ENCODE data around the gene CHTF18.
"Not testable (repeated sequence)": the region's sequence is repeated elsewhere in the genome, so short reads cannot be mapped to it uniquely, and the experiment has no call there.

The CHTF18 gene

DNA sequence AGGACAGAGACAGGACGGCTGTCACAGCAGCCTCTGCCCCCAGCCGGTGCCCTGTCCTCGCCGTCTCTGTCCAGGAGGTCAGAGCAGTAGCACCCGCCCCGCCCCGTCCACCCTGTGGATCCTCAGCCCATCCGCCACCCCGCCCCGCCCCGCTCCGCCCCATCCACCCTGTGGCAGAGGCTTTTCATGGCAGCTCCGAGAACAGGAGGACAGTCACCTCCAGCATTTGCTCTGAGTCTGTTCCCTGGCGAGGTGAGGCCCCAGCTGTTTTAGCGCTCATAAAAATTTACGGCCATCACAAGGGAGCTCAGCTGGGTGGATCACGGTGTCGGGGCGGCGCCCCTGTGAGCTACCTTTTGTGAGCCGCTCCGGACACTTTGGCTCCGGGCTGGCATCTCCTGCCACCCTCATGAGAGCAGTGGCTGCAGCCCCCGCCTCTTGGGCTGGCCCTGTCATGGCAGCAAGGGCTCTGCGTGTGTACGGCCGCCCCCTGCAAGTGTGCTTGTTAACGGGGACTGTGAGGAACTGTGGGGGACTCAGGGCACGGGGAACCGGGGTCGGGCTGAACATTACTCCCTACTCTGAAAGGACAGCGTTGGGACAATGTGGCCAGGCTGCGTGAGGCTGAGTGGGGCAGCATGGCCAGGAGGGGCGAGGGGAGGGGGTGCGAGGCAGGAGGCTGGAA, 44.4 kb downstream of the CHTF18 start:
- no peak for DNase-seq

DNA sequence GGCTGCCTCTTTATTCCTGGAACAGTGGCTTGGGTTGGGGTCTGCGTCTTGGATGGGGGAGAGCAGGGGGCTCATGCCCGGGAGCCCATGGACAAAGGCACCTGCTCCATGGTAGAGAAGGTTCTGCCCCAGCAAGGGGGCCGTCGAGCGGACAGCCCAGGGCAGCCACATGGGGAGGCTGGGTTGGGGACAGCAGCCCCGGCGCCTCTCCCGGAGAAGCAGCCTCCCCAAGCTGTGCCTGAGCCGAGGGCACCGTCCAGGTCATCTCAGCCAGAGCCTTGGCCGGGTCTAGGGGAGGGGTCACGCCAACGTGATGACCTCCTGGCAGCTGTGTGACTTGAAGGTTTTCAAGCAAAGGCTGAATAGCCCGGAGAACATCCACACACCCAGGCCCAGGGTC, 45.0 kb downstream of the CHTF18 start:
- DNase-seq = no peak

DNA sequence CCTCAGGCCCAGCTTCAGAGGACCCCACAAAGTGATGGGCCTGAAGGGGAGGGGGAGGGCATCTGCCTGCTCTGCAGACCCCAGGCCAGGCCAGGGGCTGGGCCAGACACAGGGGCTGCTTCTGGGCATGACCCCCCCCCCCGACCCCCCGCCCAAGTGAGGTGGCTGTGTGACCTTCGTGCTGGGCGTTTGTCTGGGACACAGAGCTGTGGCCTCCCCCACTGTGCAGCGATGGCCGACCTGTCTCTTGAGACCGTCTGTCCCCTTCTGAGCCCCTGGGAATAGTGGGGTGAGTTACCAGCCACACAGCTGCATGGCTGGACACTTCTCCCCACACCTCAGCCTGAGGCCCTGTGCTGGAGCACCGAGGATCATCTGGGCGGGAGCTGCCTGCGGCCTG, 47.0 kb downstream of the CHTF18 start:
- no peak for DNase-seq

DNA sequence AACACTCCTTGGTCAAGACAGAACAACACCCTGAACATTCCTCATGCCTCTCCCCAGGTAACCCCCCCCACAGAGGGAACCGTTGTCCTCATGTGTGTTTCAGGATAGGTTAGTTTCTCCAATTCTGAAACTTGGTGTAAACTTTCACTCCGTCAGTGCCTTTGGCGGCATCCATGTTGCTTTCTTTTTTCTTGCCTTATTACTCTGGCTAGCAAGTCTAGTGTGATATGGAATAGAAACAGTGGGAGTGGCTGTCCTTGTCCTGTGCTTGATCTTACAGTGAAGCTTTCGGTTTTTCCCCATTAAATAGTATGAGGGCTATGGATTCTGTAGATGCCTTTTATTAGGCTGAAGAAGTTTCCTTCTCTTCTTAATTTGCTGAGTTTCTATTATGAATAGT, 47.8 kb downstream of the CHTF18 start:
- no peak for DNase-seq

DNA sequence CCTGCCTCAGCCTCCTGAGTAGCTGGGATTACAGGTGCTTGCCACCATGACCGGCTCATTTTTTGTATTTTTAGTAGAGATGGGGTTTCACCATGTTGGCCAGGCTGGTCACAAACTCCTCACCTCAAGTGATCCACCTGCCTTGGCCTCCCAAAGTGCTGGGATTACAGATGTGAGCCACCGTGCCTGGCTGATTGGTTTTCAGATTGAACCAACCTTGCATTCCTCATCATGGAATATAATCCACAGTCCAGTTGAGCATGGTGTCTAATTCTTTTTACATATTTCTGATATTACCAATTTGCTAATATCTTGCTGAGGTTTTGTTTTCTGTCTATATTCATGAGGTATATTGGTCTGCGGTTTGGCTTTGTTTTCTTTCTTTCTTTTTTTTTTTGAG, 48.4 kb downstream of the CHTF18 start:
- not testable (repeated sequence) for DNase-seq

DNA sequence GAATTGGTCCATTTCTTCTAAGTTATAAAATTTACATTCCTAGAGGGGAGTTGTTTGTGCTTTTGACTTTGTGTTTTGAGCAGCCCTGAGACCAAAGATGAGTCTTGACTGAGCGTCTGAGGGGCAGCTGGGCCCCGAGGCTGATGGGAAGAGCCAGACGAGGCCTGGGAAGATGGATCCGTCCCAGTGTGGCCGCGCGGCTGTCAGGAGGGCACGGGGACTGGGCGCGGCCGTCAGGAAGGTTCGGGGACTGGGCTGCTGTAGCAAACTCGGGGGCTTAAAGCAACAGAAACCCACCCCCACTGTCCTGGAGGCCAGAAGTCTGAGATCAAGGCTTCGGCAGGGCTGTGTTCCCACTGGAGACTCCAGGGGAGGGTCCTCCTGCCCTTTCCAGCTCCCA, 50.3 kb downstream of the CHTF18 start:
- DNase-seq = no peak

DNA sequence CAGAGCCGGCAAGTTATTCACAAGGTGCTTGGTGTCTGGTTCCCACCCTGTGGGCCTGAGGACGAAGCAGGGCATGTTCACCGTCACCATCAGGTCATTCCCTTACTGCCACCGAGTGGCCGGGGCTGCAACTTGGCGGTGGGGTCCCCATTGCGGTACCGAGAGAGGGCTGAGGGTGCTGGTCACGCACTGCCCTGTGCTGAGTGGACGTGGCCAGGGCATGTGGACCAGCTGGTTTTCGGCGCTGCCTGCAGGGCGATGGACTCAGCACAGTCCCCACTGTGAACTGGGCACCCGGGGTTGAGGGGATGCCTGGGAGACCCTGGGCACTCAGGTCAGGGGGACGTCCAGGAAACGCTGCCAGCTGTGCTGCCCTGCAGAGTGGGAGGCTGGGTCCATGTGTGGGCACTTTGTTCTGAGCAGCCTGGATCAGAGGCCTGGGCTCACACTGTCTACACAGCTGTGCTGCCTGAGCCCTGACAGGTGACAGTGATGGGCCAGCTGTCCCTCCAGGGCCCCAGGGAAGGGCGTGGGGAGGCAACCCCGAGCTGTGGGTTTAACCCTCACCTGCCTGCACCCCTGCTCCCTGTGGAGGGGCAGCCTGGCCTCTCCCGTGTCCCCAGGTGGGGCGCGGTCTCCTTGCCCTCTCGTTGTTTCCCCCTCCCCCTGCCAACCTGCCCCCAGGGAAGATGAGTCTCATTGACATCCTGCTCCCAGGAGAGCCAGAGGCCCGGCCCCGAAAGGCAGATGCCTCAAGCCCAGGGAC, 51.4 kb downstream of the CHTF18 start:
- no peak for DNase-seq

DNA sequence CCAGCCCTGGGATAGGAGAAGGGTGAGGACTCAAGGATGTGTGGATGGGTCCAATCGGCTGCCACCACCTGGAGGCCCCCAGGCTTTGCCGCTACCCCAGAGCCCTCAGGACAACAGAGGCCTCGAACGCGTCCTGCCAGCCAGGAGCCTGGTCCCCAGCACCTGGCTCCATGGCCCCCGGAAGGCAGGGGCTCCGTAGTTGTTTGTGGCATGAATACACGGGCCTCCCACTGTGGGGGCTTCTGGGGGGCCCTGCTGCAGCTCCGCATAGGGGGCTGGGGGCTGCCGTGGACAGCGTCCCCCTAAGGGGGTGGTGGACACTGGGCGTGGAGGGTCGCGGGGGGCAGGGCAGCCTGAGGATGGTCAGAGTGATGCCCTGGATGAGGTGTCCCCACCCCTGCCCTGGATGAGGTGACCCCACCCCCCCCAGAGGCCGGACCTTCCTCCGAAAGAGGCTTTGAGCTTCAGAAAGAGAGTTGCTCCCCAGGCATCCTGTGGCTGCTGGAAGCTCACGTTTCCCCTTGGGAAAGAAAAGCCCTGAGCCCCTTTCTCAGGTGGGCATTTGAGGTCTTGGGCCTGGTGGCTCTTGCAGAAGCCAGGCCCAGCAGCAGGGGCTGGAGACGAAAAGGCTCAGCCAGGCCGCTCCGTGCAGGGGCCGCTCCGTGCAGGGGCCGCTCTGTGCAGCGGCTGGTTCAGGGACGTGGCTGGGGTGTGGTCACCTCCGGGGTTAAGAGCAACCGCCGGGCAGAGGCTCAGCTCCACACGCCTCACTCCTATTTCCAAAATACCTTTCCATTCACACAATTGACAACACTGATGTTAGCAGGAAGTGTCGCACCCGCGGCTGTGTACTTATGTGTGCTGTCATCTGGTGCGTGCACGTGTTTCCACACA, 52.4 kb downstream of the CHTF18 start:
- no peak for DNase-seq

DNA sequence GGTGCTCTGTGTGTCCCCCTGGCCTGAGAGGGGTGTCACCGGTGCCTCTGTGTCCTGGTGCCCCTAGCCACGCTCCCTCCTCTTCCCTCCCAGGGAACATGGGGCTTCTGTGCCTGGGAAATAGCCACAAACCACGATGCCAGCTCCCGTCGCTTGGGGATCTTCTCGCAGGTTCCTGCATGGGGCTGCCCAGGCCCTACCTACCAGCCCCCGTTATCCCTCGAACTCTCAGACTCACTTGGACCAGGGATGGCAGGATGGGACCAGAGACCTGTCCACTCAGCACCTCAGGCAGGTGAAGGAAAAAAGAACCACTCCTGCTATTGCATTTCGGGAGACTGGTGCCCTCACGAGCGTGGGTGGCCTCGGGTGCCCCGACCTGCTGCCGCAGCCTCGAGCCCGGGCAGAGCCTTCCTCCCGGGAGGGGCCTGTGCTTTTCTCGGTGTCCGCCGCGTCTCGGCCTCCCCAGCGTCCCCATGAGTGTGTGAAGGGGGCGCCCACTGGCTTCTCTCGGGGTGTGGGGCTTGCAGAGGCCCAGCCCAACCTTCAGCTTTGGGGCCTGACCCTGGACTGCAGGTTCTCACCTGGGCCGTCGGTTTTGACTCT, 53.1 kb downstream of the CHTF18 start:
- DNase-seq = no peak

DNA sequence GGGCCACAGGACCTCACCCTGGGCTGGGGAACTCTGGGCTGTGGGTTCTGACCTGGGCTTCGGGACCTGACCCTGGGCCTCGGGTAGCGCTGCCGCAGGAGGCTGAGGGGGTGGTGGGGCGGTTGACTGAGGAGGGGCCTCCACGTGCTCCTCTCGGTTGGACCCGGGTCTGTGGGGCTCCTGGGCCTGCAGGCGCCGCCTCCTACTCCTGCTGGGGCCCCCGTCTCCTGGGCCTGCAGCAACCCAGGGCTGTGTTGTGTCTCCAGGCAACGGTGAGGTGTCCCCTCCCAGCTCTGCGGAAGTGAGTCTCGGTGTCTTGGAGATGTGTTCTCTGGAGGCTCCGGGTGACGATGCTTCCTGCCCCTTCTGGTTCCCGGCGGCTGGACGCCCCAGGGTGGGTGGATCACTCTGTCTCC, 53.6 kb downstream of the CHTF18 start:
- DNase-seq = peak; percentile 28

DNA sequence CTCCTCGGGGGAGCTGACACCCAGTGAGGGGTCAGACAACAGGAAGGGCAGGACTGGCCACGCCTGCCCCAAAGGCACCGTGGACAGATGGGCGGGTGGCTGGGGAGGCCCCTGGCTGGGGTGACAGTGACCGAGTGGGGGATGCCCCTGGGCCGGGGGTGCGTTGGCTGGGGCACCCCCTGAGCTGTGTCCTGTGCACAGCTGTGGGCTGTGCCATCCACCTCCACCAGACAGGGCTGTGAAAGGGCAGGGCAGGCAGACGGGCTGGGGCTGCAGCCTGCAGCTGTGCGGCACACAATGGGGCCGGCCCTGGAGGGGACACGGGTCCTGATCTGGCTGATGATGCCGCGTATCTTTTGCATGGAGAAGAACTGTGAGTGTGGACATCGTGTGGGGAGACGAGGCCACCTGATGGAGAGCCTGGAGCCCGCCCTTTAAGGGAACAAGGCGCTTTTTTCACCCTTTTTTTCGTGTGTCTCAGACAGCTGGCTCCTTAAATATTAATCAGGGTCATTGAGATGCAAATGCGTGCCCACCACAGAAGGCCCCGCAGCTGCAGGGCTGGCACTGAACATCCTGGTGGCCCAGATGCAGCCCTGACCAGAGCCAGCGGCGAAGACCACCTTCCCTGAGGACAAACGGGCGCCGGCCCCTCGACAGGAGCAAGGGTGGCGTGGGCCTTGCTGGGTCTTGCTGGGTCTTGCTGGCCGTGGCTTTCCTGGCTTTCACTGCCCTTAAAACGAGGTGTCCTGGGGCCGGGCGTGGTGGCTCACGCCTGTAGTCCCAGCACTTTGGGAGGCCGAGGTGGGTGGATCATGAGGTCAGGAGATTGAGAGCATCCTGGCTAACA, 54.5 kb downstream of the CHTF18 start:
- DNase-seq = no peak

DNA sequence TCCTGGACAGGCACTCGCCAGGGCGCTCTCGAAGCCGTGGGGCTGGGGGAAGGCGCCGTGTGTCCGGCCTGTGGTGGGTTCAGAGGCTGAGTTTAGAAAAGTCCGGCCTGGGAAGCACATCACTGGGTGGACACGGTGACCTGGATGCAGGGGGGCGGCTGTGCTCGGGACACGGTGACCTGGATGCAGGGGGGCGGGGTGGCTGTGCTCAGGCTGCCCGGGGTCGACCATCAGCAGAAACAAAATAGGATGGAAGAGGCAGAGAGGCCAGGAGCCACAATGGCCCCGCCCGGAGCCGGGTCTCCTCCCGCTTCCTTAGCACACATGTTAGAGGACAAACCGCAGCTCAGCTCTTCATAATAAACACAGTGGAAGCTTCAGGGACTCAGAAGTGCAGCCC, 55.4 kb downstream of the CHTF18 start:
- no peak for DNase-seq

DNA sequence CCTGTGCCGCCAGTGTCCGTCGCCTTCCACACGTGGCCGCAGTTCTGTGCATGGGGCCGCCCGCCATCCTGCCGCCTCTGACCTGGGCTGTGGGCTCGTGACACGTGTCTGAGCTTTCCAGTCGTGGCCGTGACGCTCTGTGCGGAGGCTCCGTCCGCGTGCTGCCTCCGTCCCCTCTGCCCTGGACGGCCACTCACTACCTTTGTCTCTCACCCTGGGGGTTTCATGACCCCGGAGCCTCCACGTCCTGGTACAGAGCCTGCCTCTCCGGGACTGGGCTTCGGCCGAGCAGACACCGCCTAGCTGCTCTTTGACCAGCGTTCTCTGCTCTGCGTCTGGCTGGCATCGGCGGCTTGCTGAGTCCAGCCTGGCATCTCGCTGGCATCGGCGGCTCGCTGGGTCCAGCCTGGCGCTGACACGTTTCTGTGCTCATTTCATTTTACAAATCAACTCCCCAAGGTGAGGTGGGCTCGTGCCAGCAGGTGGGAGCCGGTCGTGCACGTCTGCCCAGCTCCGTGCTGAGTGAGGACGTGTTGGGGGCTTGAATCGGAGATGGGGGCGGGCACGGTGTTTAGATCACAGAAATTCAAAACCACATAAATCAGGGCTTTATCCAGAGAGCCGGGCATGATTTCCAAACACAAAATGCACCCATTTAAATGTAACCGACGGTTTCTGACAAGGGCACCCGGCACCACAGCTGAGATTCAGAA, 56.4 kb downstream of the CHTF18 start:
- no peak for DNase-seq

DNA sequence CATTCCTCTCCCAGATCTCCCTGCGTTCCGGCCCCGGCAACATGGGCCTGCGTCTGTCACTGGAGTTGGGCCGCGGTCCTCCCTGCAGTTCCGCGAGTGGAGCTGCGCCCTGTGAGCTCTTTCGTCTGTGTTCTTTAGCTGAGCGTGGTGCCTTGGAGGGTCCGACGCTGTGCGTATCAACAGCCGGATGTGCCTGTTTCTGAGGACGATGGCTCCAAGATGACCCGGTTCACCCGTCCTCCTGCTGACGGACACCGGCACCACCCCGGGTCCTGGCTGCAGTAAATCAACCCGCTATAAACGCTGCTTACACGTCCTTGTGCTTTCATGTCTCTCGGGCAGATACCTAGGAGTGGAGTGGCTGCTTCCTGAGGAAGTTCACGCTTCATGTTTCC, 56.9 kb downstream of the CHTF18 start:
- no peak for DNase-seq

DNA sequence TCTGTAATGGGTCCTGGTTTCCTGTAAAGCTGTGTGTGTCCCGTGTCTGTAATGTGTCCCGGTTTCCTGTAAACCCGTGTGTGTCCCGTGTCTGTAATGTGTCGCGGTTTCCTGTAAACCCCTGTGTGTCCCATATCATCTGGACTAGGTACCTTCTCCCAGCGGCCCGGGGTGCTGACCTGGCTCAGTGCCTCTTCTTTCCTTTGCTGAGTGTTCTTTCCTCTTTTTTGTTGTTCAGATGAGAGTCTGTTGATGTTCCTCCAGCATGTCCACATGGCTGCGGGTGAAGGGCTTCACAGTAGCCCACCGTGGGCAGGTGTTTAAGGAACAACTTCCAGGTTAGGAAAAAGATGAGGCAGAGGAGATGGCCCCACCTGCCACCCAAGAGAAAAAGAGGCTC, 58.7 kb downstream of the CHTF18 start:
- no peak for DNase-seq

Data from NCI-H1436 (cell line).